ENCODE results near the gene ARRDC5.
A peak's percentile ranks its signal among the peaks of the same experiment; 100 is the strongest.
"Not testable (repeated sequence)": the region's sequence is repeated elsewhere in the genome, so short reads cannot be mapped to it uniquely, and the experiment has no call there.

ARRDC5 gene

GRCh38 chr19:4868286-4868834 lies 34.3 kb downstream of the ARRDC5 start:
- DNase-seq (ENCODE audit: low spot score), result no peak

GRCh38 chr19:4867534-4868285 lies 35.0 kb downstream of the ARRDC5 start, which contains the start of gene PLIN3:
TSS of gene PLIN3 (minus strand) at chr19:4867667. CDS start at chr19:4861394, 6,273 bp downstream.
- DNase-seq (ENCODE audit: low spot score), result peak; percentile 100

- DNase-seq (ENCODE audit: low spot score), result peak; percentile 47
Measured at GRCh38 chr19:4866595-4867424, 35.9 kb downstream of the ARRDC5 start.

GRCh38 chr19:4861147-4861546 lies 41.5 kb downstream of the ARRDC5 start:
- peak; percentile 54 for DNase-seq (ENCODE audit: low spot score)

GRCh38 chr19:4859697-4860096 lies 43.0 kb downstream of the ARRDC5 start:
- no peak for DNase-seq (ENCODE audit: low spot score)

GRCh38 chr19:4856468-4856867 lies 46.2 kb downstream of the ARRDC5 start:
- DNase-seq (ENCODE audit: low spot score), result not testable (repeated sequence)

GRCh38 chr19:4853506-4853905 lies 49.2 kb downstream of the ARRDC5 start:
- DNase-seq (ENCODE audit: low spot score), result not testable (repeated sequence)

GRCh38 chr19:4852484-4852883 lies 50.2 kb downstream of the ARRDC5 start:
- no peak for DNase-seq (ENCODE audit: low spot score)

- DNase-seq (ENCODE audit: low spot score), result peak; percentile 88
Measured at GRCh38 chr19:4851551-4852290, 51.0 kb downstream of the ARRDC5 start.

- no peak for DNase-seq (ENCODE audit: low spot score)
Measured at GRCh38 chr19:4849019-4849418, 53.7 kb downstream of the ARRDC5 start.

- DNase-seq (ENCODE audit: low spot score), result no peak
Measured at GRCh38 chr19:4847190-4847973, 55.3 kb downstream of the ARRDC5 start.

GRCh38 chr19:4845975-4846374 lies 56.7 kb downstream of the ARRDC5 start:
- not testable (repeated sequence) for DNase-seq (ENCODE audit: low spot score)

GRCh38 chr19:4844348-4845179 lies 58.1 kb downstream of the ARRDC5 start:
- no peak for DNase-seq (ENCODE audit: low spot score)

GRCh38 chr19:4843647-4843965 lies 59.1 kb downstream of the ARRDC5 start:
- DNase-seq (ENCODE audit: low spot score), result no peak

All from D341Med (cell line).